Pancreas (tissue), 10 donors: Measurements from ENCODE around the gene ABTB1. TPM values are rescaled to one million over a fixed set of nuclear protein-coding genes. Genes with fewer than 3 reads are reported as not detected.

ENCODE experiments used
- ATAC-seq, 4 donors: fragments of 200-7000 bp; cut with Tn5 transposase; one replicate each; pipeline versions ENCODE4 v1.8.0 to v1.9.1; 2020; ENCODE audit warnings: mild to moderate bottlenecking in 4 of 4, moderate library complexity in 4 of 4
- DNase-seq, 6 donors: peaks; one replicate each; pipeline ENCODE4 v3.0.0-alpha.2; 2020
- FAIRE-seq: peaks from 2 replicates; lab custom pipeline; 2012; peaks lifted over from hg19 to GRCh38; lab: Jason Lieb, UNC
- H3K27ac ChIP-seq, 4 donors: fragments of 200-600 bp; sonication (generic); 1 replicate in 3 of 4; 2 replicates in 1 of 4; pipeline versions ENCODE4 v1.5.0 to v1.8.0; 2020
- H3K27me3 ChIP-seq, 4 donors: fragments of 200-600 bp; one replicate each; pipeline ENCODE4 v1.8.0; 2021
- H3K36me3 ChIP-seq, 3 donors: fragments of 200-600 bp; sonication (generic) in 1 of 3; one replicate each; pipeline versions ENCODE4 v1.5.0 to v1.8.0; 2020 to 2021
- H3K4me1 ChIP-seq, 3 donors: fragments of 200-600 bp; one replicate each; pipeline ENCODE4 v1.8.0; 2021
- H3K4me3 ChIP-seq, 4 donors: fragments of 200-600 bp; sonication (generic) in 2 of 4; one replicate each; pipeline versions ENCODE4 v1.5.0 to v1.8.0; 2020 to 2021
- H3K9me3 ChIP-seq, 4 donors: fragments of 200-600 bp; one replicate each; pipeline ENCODE4 v1.8.0; 2021
- WGBS, 2 donors: extraction: QIAGEN DNeasy Blood & Tissue Kit; methylation state at CpG; one replicate each; pipeline ENCODE4 v1.1.7; 2013; 5-methylcytosine and 5-hydroxymethylcytosine counted together
- intact Hi-C, 3 donors: fragments of 100-400 bp; cut with DNase I; formaldehyde crosslinking; loops; one replicate each; pipeline versions ENCODE4 v1.11.1 to v1.14.2; 2022
- polyA plus RNA-seq, 2 donors: library from polyadenylated mRNA; stranded (reverse); fragments of 200-250 nt; gene quantifications; one replicate each; pipeline ENCODE4 v1.2.3, GENCODE V29; 2013
- total RNA-seq, 6 donors: library from RNA; stranded (reverse); fragmentation: NEBNext Ultra II Directional in 4 of 6; extraction: Animal tissue kit (Norgen Biotek cat#: 25700) in 4 of 6; gene quantifications; one replicate each; pipeline versions ENCODE4 v1.2.1 to v1.2.4, GENCODE V29; 2021 to 2023
- TF ChIP-seq, protein P1 (sequence below), 4 donors: fragments of 200-600 bp; sonication (generic) in 3 of 4; IDR thresholded peaks; one replicate each; pipeline versions ENCODE4 v1.5.0 to v1.8.0; 2021; ENCODE audit warnings: antibody characterized with exemption in 4 of 4
- donor health status: healthy with polysubstance abuse.
- donor health status: DM: no; HTN: no; CAD: no; lungs with moderate emphysema.
- donor health status: DM: no; HTN: no; CAD: no.
- donor health status: control.
- donor health status: control.
- donor health status: Bipolar disorder and iron deficiency.
- donor health status: DM: yes; HTN: yes; CAD: no.
- donor health status: DM: no; HTN: no; CAD: no.
- donor health status: DM: no; HTN: no; CAD: no.
- donor health status: DM: yes; HTN: yes; CAD: no.

ABTB1 gene
- total and polyA plus RNA-seq, 8 donors, result 7.6 to 60.7 (median 17.2) TPM

DNA sequence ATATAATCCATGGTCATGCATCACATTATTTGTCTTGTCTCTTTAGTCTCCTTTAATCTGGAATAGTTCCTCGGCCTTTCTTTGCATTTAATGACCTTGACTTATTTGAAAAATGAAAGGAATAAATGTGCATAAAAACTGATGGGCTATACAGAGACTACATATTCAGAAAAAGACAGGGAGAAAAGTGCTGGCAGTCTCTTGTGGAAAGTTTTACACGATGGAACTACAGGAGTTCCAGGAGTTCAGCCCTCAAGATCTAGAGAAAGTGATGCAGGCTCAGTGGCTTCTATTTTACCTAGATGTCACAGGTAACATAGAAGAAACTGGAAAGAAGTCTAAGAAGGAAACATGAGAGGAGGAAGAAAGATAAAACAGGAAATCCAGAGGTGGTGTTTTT is 7.6 kb upstream of the ABTB1 start:
- TF ChIP-seq, protein P1, sequence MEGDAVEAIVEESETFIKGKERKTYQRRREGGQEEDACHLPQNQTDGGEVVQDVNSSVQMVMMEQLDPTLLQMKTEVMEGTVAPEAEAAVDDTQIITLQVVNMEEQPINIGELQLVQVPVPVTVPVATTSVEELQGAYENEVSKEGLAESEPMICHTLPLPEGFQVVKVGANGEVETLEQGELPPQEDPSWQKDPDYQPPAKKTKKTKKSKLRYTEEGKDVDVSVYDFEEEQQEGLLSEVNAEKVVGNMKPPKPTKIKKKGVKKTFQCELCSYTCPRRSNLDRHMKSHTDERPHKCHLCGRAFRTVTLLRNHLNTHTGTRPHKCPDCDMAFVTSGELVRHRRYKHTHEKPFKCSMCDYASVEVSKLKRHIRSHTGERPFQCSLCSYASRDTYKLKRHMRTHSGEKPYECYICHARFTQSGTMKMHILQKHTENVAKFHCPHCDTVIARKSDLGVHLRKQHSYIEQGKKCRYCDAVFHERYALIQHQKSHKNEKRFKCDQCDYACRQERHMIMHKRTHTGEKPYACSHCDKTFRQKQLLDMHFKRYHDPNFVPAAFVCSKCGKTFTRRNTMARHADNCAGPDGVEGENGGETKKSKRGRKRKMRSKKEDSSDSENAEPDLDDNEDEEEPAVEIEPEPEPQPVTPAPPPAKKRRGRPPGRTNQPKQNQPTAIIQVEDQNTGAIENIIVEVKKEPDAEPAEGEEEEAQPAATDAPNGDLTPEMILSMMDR (IDR thresholded peaks at IDR 0.05), result no peak
- no peaks in the 10 kb centered on the region for H3K36me3 ChIP-seq
- FAIRE-seq (no peak), ATAC-seq (no peak), DNase-seq (no peak)
- H3K4me1 ChIP-seq, result no peaks in the 10 kb centered on the region
- intact Hi-C loops, result loop anchor here in 1 of 3 donors (10.0 kb wide), 1 partner anchor 160 kb away; the partner anchor contains the start of gene MGLL
- H3K9me3 ChIP-seq, result no peaks in the 10 kb centered on the region
- no peaks in the 10 kb centered on the region for H3K27me3 ChIP-seq
- no peak overlapping the region for H3K27ac ChIP-seq
- no peak overlapping the region for H3K4me3 ChIP-seq
- 45 to 51% methylated on average over 2 of the region's 2 CpGs for WGBS, 2 donors

DNA sequence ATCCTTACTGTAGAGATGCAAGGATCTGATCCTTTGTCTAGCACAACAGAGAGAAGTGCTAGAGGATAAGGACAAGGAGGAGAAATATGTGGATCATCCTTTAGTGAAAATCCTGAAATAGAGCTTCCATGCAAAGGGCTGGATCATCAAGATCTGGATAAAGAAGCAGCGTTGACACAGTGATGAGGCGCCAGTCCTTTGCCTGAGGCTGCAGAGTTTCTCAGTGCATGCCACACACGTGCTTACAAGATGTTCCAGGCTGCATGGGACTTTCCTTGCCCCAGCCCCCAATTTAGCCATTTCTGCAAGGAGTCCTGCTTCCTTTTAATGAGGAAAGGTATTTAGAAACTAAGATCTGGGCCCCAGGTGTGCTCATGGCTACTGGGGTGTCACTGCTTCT is 7.2 kb upstream of the ABTB1 start:
- TF ChIP-seq, protein P1 (IDR thresholded peaks at IDR 0.05), result no peak
- no peaks in the 10 kb centered on the region for H3K4me1 ChIP-seq
- no peak for ATAC-seq
- no peaks in the 10 kb centered on the region for H3K9me3 ChIP-seq
- intact Hi-C loops, result loop anchor here in 1 of 3 donors (10.0 kb wide), 1 partner anchor 159 kb away; the partner anchor contains the start of gene MGLL
- DNase-seq, result no peak
- H3K4me3 ChIP-seq, result no peak overlapping the region
- FAIRE-seq, result no peak
- WGBS, 2 donors, result 95 to 97% methylated on average over 3 of the region's 3 CpGs
- H3K36me3 ChIP-seq, result no peaks in the 10 kb centered on the region
- no peak overlapping the region for H3K27ac ChIP-seq
- no peaks in the 10 kb centered on the region for H3K27me3 ChIP-seq

DNA sequence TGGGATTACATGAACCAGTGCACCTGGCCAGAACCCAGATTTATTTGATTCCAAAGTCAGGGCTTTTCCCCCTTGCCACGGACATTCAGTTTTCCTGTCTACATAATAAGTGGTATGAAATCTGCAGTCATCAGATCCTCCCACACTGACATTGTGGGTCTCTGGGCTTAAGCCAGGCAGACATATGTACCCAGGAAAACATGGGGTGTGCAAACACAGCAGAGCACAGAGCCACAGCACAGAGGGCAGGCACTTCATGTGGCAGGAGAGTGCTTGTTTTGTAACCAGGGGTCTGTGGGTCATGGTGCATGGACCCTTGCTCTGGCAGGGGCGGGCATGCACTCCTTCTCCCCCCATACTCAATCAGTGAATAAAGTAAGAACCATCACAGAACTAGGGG is 6.1 kb upstream of the ABTB1 start:
- DNase-seq, result no peak
- no peak for FAIRE-seq

DNA sequence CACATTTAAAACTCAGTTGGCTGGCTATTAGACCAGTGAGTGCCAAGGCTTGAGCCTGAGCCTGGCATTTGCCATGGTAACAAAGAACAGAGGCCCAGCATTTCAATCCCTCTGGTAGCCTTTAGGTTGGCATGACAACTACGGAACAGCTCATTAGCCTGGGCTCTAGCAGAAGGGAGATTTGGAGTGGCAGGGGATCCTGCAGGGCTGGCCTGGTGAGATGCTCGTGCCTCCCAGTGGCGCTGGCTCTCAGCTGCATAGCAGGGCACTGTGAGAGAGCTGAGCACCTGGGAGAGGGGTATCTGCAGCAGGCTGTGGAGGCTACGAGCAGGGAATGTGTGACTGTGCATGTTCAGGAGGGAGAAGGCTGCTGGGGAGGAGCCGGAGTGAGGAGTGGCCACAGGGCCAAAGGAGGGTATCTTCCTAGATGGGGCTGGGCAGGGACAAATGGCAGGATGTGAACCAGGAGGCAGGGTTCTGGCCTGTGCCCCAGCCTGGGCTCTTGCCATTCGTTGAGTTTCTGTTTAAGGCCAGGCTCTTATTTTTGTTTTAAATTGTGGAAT is 5.6 kb upstream of the ABTB1 start:
- TF ChIP-seq, protein P1 (IDR thresholded peaks at IDR 0.05), result no peak
- intact Hi-C loops, result loop anchor here in 1 of 3 donors (10.0 kb wide), 1 partner anchor 158 kb away; the partner anchor contains the start of gene MGLL
- 77 to 82% methylated on average over 6 of the region's 6 CpGs for WGBS, 2 donors
- no peaks in the 10 kb centered on the region for H3K9me3 ChIP-seq
- H3K27me3 ChIP-seq, result no peaks in the 10 kb centered on the region
- no peak overlapping the region for H3K27ac ChIP-seq
- no peak overlapping the region for H3K4me3 ChIP-seq
- DNase-seq (no peak), ATAC-seq (no peak), FAIRE-seq (no peak)
- no peaks in the 10 kb centered on the region for H3K36me3 ChIP-seq
- H3K4me1 ChIP-seq, result peaks cover 0 to 6% (median 4%) of the 10 kb centered on the region in 3 donors

More for the DNA sequence above, 6.1 kb upstream of the ABTB1 start:
- WGBS, 2 donors, result 76 to 88% methylated on average over 2 of the region's 2 CpGs
- ATAC-seq, result no peak
- Histone ChIP-seq H3K9me3 (no peaks in the 10 kb centered on the region), H3K4me3 (no peak overlapping the region), H3K27me3 (no peaks in the 10 kb centered on the region), H3K27ac (no peak overlapping the region), H3K4me1 (peaks cover 0 to 3% (median 2%) of the 10 kb centered on the region in 3 donors), H3K36me3 (no peaks in the 10 kb centered on the region)
- TF ChIP-seq, protein P1 (IDR thresholded peaks at IDR 0.05), result no peak
- intact Hi-C loops, result loop anchor here in 1 of 3 donors (10.0 kb wide), 1 partner anchor 158 kb away; the partner anchor contains the start of gene MGLL

DNA sequence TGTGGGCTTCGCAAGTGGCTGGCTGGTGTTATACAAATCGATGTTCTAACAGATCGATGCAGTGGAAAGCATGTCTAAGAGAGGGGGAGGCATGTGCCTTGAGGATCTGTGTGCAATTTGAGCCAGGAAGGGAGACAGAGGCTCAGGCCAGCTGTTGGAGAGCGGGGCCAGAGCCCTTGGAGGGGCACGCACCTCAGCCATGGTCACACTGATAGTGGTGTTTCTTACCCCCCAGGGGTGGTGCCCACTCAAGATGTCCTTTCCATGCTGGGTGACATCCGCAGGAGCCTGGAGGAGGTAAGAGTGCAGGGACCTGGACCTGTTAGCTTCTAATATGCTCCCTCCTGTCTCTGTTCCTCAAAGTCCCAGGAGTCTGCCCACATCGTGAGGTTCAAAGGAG is 3.8 kb upstream of the ABTB1 start:
- no peak for DNase-seq
- Histone ChIP-seq H3K27ac (no peak overlapping the region), H3K36me3 (no peaks in the 10 kb centered on the region), H3K4me1 (peaks cover 0 to 6% (median 4%) of the 10 kb centered on the region in 3 donors), H3K4me3 (no peak overlapping the region), H3K9me3 (no peaks in the 10 kb centered on the region), H3K27me3 (no peaks in the 10 kb centered on the region)
- no peak for ATAC-seq
- intact Hi-C loops, result loop anchor here in 1 of 3 donors (10.0 kb wide), 1 partner anchor 156 kb away; the partner anchor contains the start of gene MGLL
- 87 to 97% methylated on average over 7 of the region's 7 CpGs for WGBS, 2 donors
- FAIRE-seq, result no peak
- TF ChIP-seq, protein P1 (IDR thresholded peaks at IDR 0.05), result no peak
